Effector CD8-positive, alpha-beta T cell (primary cell): ENCODE results near the gene PPFIBP2.

Source experiments
- DNase-seq: peaks from one replicate; lab custom pipeline; 2025; lab: John Stamatoyannopoulos, UW

The PPFIBP2 gene

DNA sequence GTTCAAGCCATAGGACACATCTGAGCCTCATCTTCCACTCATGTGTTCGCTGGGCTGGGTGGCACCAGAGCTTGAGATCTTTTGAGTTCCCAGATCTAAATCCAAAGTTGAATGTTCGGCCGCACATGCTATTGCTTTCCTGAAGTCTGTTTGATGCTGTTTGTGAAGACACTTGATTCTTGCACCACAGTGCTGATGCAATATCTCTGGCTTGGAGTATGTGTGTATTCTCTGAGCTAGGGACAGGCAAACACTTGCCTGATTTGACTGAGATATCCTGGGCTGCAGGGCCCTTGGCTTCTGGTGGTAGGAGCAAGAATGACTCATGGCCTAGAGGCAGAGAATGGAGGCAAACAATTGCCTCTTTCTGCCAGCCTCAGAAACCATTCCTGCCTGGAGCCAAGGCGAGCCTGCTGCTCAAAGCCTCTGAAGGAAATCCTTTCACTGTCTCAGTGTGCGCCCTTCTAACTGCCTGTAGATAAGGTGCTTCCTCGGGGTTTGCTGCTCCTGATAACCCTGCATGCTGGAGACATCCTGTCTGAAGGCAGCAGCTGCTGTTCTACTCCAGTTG, 86.5 kb downstream of the PPFIBP2 start:
- no peak for DNase-seq

DNA sequence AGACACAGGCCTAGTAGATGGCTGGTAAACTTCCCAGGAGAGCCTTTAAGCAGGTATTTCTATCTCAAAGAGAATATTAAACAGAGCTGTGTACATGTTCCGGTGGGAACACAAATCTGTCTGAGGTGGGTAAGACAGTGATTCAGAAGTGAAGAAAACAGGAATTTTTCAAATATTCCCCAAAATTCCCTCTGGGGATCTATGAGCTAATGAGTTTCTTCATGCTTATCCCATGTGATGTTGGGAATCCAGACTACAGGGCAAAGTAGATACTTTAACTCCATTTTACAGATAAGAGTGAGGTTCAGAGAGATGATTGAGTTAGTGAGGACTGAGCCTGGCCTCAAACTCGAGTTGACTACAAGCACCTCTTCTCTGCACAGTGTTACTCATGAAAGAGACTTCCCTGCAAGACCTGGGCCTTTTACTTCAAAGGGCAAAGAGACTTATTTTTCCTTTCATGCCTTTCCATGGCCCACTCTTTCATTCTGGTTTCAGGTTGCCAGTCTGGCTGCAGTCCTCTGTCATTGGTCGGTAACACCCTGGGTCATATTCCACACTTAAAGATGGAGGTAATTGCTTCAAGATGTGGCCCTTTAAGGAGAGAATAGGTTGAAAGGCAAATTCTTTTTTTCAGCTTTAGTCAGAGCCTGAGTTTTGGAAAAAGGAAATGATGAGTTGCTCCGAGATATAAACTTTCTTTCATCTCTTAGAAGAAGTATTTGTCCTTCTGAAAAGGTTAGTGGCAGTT, 89.4 kb downstream of the PPFIBP2 start:
- DNase-seq, result no peak

DNA sequence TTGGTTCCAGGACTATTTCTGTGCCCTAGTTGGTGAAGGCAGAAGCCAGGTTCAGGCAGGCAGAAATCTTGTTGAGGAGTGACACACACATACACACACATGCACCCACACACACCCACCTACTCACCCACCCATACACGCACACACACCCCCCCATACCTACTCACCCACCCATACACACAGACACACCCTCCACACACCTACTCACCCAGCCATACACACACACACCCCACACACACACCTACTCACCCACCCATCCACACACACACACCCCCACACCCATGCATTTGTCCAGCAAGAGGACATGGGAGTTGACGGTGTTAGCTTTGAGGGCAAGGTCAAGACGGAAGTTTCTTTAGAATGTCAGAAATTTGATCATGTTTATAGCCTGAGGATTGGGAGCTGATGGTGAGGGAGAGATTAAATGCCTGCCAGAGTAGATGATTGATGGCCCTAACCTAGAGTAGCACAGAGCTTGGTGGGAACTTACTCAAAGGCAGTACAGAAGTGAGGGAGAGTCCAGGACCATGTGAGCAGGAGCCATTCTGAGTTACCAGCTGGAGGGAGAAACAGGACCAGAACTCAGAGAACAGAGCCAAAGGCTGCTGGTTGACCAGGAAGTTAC, 90.6 kb downstream of the PPFIBP2 start:
- no peak for DNase-seq

DNA sequence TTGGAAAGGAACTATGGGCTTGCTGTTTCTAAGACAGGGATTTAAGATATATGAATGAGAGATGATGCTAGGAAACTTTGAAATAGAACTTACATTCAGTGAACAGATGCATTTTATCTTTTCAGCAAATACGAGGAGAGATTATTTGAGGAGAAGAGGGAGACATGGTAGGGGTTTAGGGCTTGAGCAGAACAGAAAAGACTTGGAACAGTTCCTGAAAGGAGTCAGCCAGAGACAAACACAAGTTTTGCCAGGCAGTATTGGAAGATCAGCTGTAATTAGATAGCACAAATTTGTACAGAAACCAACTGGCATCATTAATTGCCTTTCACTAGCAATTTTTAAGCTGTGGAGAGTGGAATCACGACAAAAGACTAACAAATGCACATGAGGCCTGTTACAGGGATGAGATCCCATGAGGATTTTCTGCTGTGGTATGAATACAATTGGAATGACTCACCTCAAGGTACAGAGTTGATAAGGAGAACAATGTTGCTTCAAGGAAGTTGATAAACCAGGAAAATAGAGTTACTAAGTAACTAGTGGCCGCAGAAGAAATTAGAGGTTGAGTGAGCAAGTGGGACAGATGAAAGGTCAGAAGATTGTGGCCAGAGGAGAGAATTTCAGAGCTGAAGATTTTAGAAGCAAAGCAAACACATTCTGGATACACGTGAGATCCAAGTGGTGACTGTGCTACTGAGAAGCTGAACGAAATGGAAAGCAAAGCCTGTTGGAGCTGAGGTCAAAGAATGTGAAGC, 91.6 kb downstream of the PPFIBP2 start:
- no peak for DNase-seq

DNA sequence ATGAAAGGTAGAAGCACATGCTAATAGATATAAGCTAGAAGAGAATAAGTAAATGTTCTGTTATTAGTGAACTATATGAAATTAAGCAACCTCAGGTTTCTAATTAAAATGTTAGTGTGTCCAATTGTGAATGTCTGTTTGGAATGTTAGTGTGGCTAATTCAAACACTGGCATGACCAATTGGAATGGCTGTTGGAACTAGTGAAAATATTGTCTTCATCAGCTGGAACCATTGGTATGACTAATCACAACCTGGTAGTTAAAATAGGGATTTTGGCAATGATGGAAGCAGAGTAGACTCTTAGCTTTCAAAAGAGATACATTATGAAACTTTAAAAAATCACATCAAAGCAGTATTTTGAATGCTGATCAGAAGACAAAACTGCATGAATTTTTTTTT, 92.7 kb downstream of the PPFIBP2 start:
- DNase-seq, result no peak

DNA sequence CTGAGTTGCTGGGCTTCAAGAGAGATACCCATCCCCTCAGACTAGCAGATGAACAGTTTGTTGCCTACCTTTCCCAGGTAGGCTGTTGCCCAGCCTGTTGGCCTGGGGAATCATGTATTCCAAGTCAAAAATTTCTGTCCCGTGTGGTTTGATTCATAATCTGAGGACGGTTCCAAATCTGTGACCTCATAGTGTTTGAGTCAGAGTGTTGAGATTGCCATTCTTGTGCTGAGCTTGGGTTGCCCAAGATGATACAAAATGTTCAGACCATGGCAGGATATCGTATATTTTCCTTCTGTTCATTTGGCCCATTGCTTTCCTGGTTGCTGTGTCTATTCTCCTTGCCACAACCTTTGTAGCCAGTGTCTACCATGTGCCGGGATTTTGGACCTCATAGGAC, 95.2 kb downstream of the PPFIBP2 start:
- no peak for DNase-seq

DNA sequence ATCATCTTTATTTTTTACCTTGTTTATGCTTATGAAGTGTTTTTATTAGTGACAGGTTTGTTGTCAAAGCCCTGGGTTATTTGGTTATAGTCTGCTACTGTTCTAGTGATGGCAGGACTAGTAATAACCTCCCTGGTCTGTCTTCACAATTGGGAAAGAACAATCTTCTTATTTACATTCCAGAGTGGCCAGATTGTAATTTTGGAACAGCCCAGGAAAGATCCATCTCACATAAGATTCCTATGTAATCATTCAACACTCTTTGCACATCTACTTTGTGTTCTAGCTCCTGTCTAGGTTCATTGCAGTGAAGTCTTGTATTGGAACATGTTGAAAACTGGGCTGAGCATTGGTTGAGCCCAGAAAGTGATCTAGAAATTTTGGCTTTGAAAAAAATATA, 95.7 kb downstream of the PPFIBP2 start:
- DNase-seq, result no peak

DNA sequence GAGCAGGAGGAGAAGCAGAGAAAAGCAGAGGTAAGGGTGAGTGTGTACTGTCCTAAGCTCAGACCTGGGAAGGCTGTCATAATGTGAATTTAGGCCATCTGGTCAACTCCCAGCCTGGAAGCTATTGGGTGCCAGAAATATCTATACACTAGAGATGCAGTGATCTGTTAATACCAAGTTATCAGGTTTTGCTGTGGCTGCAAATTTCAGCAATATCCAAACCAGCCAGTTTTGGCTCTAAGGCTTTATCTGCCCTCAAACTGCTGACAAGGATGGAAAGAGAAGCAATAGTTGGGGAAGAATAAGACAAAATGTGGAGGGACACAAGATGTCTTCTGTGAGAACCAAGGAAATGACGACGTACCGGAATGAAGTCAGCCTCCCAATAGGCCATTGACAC, 96.6 kb downstream of the PPFIBP2 start:
- no peak for DNase-seq

DNA sequence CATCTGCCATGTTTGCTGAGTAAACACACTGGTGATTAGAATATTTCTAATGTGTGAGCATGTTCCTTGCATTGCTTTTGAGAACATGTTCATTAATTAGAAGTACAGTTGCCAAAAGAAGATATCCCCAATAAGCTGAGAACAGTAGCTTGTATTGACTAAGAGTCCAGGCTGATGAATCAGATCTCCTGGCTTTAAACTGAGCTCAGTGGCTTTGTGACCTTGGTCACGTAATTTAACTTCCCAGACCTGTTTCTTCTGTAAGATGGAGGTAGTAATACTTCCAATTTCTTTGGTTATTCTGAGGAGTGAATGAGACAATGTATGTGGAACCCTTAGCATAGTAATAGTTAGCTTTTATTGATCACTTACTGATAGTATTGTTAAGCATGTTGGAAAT, 97.6 kb downstream of the PPFIBP2 start:
- DNase-seq, result no peak

DNA sequence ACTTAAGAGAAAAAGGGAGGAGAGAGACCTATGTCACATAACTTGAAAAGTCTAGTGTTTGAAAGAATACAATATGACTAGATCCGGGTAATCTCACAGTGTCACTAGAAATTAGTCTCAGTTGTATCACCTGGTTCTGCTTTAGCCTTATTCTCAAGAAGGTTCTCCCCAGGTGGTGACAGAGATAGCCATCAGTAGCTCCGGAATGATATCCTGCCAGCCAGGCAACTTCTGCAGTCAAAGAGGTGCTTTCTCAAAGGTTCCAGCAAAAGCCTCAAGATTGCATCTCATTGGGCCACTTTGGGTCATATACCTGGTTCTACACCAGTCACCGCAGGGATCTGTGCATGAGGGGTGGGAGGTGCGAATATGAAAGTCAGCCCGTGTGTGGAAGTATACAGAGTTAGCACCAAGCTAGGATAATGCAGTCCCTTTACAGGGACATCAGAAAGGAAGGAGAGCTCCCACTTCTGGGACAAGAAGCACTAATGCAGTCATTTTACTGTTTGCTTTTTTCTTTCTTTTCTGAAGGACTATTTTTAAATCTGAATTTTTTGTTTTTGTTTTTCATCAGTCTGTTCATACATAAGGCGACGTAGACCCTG, 98.4 kb downstream of the PPFIBP2 start:
- no peak for DNase-seq

DNA sequence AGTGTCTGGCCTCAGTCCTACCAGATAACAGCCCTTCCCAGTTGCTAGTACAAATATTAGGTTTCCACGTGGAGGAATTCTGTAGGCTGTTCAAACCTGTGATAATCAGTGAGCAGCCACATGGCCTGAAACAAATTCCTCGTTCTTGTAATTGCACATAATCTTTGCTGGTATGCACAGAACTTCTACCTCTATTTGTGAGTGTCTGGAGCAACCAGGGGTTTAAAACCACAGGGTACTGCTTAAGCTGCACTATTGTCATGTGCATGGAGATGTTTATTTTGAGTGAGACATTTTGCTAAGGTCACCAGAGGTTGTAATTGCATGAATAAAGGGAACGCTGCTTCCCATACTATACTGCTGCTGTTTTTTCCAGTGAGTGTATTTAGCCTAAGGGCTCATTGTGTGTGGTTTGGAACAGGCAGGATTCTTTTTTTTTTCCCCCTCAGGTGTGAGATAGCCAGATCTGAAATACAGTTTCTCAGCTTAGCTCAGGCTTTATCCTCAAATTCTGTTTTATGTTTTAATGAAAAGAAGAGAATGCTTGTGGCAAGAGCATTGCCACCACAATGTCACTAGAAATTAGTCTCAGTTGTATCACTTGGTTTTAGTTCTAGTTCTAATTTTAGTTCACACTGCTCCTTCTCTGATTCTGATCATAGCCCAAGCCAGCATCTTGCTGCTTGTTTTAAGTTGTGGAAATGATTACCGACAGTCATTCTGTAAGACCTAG, 99.0 kb downstream of the PPFIBP2 start:
- no peak for DNase-seq

DNA sequence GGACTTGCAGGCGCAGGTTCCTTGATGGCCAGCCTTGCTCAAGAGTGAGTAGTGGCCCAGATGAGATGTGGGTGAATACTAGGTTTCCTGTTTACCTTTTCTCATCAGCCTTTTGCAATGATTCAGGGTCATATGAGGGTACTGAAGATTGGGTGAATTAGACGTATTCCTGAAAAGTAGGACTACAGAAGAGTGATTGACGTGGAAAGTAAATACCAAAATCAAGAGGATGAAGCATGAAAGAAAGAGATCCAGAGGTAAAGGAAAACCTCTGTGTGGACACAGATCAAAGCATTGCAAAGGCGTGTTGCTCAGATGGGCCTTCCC, 99.6 kb downstream of the PPFIBP2 start:
- no peak for DNase-seq

DNA sequence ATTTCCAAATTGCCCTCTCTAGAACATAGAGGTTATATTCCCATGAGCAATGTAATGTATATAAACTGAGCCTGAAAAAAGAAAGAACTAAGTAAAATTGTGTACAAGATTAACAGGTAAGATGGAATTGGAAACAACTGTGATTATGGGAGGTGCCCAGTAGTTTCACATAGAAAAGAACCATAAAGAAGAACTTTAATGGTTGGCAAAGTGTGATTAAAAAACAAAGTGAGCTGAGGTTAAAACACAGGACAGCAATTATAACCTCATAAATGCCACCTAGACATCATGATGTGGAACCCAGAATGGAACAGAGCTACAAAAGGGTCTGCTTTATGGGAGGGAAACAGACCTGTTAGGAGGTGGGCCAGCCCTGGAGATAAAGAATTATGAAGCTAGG, 100.9 kb downstream of the PPFIBP2 start:
- no peak for DNase-seq

DNA sequence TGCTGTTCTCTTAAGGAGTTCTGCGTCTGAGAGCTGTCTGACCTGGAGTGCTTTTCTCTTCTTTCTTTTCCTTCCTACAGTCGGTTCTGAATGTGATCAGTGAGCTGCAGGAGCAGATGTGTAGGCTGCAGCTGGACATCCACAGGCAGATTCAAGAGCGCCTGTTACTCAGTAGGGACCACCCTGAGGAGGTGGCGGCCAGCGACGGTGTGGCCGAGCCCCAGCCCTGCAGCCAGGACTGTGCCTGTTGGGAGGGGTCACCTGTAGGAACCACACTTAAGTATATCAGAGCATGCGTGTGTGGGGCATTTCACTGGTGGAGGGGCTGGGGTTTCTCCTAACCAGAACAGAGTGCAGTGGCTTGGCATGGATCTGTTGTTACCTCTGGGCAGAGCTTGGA, 103.2 kb downstream of the PPFIBP2 start:
- no peak for DNase-seq

DNA sequence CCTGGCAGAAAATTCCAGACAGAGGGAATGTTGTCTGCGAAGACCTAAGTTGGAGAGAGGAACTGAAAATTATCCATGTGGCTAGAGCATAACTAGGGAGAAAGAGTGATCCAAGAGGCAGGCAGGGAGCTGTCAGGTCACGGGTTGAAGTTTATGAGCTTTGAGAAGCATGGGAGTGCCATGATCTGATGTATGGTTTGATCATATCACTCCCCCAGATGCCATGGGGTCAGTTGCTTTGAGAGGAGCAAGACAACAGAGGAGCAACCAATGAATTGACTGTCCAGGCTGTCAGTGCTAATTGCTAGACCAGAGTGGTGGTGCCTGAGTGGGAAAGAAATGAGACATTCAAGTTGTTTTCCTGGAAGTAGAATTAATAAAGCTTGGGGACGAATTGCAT, 105.5 kb downstream of the PPFIBP2 start:
- DNase-seq, result no peak

DNA sequence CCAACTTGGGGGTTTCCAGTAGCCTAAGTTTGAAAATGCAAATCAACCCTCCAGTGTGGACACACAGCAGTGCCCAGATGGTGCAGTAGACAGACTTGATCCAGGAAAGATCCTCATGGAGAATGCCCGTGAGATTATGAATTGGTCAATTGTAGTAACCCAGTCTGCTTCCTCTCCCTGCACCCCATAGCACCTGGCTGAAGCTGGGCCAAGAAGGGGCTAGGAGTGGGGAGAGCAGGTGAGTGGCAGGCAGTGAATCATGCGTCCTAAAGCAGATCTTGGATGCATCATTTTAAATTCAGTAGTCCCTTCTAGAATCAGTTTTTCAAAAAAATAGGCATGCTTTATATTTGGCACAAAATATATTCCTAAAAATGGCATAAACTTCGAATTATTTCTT, 107.3 kb downstream of the PPFIBP2 start:
- DNase-seq, result no peak

DNA sequence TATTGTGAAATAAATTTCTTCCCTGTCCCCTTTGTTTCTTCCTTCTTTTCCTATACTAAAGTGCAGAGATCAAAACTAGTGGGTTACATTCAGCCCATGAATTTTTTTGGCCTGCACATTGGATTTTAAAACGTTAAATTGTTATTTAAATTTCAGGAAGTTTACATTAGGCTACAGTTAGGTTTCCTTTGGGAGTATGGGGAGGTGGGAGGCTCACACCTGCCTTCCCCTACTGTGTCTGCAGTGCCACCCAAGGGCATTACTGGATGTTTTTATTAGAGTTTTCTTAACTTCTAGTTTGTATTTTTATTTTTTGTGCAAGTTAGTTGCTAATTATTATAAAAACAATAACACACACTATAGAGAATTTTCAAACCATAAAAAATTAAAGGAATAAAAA, 107.8 kb downstream of the PPFIBP2 start:
- DNase-seq, result no peak

DNA sequence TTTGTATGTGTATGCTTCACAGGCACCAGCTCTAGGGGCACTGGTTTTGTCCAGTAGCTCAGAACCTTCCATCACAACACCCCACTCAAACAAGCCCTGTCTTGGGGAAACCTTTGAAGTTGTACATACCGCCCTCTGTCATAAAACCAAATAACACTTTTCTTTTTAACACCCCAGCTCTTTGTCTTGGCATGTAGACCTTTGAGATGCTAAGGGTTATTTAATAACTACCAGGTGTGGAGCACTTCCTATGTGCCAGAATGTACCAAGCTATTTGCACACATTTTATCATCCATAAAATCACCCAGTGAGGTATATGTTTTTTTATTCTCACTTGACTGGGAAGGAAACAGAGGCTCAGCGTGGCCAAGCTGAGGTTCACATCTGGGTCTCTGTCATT, 108.9 kb downstream of the PPFIBP2 start:
- DNase-seq, result no peak

DNA sequence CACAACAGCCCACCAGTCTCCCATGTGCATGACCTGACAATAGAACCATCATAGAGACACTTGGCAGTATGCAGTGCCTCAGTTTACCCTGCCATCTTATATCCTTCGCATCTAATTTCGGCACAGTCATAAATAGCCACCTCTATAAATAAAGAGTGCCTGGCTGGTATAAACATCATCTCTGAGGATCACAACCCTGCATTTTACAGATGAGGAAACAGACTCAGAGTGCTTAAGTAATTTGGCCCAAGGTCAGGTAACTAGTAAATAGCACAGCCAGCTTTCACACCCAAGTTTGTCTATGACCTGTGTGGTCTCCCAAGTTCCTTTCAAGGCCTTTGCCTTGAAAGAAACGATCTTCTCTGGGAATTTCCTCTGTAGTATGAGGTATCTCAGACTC, 114.9 kb downstream of the PPFIBP2 start:
- DNase-seq, result no peak

DNA sequence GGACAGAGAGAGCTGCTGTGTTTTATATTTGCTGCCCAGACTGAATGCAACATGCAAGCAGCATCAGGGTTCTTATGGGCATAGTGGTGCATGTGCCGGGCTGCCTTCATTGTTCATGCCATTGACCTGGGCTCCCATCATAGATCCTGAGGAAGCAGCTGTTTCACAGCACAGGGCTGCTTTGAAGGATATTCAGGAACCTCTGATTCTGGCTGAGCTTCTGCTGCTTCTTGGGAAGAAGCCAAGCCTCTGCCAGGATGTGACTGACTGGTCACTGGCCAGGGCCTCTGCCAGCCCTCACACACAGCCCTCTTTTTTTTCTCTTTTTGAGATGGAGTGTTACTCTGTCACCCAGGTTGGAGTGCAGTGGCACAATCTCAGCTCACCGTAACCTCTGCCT, 116.2 kb downstream of the PPFIBP2 start:
- DNase-seq, result no peak

DNA sequence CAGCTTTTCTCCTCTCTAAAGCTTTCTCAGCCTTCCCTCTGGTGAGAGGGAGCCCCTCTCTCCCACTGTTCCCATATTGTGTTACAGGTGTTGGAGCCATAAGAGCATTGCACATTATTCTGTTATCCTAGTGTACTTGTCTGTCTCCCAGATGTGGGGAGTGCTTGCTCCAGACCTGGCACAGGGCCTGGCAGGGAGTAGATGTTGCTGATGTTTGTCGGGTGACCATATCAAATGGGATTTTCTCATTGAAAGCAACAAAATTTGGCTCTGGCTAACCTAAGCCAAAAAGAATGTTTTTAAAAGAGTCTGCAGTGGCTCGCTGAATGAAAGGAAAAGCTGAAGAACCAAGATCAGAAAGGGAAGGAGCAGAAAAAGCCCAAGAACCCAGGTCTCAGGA, 118.4 kb downstream of the PPFIBP2 start:
- no peak for DNase-seq

DNA sequence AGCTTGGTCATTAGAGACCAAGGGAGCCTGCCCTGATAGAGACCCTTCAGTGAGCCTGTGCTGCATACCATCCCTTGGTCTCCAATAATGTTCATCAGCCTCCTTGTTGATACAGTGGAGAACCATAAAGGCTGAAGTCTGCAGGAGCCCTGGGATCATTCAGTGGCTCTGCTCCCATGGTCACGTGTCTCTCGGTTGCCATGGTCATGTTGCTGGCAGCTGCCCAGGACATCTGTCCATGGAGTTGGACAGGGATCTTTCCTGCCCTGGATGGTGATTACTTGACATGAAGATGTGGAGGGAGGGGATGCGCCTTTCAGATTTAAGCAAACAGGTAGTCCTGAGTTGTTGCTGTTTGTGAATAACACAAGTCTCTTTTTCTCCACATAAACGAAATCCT, 121.3 kb downstream of the PPFIBP2 start:
- no peak for DNase-seq
